Bronchial epithelial cell (primary cell): ENCODE measurements around the gene ANGEL1. TPM values are rescaled to one million over a fixed set of nuclear protein-coding genes. Genes with fewer than 3 reads are reported as not detected.

Source experiments
- DNase-seq: peaks from one replicate; pipeline ENCODE4 v3.0.0-alpha.2; 2010; ENCODE audit warnings: low read depth
- FAIRE-seq: peaks from 2 replicates; lab custom pipeline; 2011; peaks lifted over from hg19 to GRCh38; lab: Jason Lieb, UNC
- H3K27me3 ChIP-seq: 2 replicates; pipeline ENCODE4 v1.5.1; 2011; ENCODE audit warnings: low read length; ENCODE audit not compliant: control insufficient read depth, insufficient read depth
- H3K36me3 ChIP-seq: 2 replicates; pipeline ENCODE4 v1.5.1; 2011; ENCODE audit warnings: low read length; ENCODE audit not compliant: control insufficient read depth, insufficient read depth
- H3K4me3 ChIP-seq: 2 replicates; pipeline ENCODE4 v1.5.1; 2011; ENCODE audit warnings: mild to moderate bottlenecking, low read depth, low read length, control low read depth
- total RNA-seq: library from RNA; depleted of rRNA; stranded (reverse); fragments of >200 nt; gene quantifications from 2 replicates; pipeline ENCODE4 v1.2.1, GENCODE V29; 2014
- TF ChIP-seq, protein P1 (sequence below): IDR thresholded peaks from 2 replicates; pipeline ENCODE4 v1.5.1; 2011; ENCODE audit warnings: mild to moderate bottlenecking, moderate library complexity, low read length, control low read depth, inconsistent platforms; ENCODE audit not compliant: insufficient read depth, severe bottlenecking

The ANGEL1 gene, protein sequence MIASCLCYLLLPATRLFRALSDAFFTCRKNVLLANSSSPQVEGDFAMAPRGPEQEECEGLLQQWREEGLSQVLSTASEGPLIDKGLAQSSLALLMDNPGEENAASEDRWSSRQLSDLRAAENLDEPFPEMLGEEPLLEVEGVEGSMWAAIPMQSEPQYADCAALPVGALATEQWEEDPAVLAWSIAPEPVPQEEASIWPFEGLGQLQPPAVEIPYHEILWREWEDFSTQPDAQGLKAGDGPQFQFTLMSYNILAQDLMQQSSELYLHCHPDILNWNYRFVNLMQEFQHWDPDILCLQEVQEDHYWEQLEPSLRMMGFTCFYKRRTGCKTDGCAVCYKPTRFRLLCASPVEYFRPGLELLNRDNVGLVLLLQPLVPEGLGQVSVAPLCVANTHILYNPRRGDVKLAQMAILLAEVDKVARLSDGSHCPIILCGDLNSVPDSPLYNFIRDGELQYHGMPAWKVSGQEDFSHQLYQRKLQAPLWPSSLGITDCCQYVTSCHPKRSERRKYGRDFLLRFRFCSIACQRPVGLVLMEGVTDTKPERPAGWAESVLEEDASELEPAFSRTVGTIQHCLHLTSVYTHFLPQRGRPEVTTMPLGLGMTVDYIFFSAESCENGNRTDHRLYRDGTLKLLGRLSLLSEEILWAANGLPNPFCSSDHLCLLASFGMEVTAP
- 5.5 and 6.1 TPM in 2 replicates for total RNA-seq

DNA sequence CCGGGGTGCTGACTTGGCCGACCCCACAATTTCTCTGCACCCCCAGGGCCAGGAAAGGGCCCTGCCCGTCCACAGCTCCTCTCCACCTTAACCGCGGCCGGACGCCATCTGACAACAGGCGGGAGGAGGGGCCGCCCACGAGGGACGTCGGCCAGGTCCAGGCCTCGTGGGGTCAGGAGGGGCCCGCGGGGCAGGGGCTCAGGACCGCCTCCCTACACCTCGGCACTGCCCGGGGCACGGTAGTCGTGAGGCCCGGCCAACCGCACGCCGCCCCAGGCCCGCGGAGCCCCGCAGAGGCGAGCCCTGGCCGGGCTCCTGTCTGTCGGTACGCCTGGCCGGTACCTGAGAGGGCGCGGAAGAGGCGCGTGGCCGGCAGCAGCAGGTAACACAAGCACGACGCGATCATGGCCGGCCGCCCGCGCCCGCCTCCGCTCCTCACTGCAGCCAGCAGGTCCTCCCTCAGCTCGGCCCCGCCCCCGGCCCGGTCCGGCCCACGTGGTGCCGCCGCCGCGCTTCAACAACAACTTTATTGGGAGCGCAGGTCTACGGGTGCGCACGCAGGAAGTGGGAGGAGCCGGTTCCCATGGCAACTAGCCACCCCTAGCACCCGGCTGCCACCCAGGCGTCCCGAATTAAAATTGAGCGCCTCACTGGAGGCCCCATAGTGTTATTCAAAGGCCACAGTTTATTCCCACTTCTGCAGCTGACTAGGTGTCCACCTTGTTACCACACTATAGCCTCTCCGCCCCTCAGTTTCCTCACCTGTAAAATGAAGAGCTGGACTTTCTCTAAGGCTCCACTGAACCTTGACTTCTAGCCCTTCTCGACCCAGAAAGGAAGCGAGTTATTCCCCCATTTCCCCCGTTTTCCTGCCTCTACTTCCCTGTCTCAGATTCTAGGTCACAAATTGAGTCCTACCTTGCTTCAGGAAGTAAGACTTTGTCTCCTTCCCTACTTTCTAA, at the start of gene ANGEL1:
Gene ANGEL1, minus strand, starts transcription at position 461 of the 962 bp plus-strand sequence. Its CDS starts 55 bp downstream, at position 406.
- TF ChIP-seq, protein P1, sequence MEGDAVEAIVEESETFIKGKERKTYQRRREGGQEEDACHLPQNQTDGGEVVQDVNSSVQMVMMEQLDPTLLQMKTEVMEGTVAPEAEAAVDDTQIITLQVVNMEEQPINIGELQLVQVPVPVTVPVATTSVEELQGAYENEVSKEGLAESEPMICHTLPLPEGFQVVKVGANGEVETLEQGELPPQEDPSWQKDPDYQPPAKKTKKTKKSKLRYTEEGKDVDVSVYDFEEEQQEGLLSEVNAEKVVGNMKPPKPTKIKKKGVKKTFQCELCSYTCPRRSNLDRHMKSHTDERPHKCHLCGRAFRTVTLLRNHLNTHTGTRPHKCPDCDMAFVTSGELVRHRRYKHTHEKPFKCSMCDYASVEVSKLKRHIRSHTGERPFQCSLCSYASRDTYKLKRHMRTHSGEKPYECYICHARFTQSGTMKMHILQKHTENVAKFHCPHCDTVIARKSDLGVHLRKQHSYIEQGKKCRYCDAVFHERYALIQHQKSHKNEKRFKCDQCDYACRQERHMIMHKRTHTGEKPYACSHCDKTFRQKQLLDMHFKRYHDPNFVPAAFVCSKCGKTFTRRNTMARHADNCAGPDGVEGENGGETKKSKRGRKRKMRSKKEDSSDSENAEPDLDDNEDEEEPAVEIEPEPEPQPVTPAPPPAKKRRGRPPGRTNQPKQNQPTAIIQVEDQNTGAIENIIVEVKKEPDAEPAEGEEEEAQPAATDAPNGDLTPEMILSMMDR = no peak
- Histone ChIP-seq H3K27me3 (no peaks in the 10 kb centered on the region), H3K36me3 (peaks cover 7% of the 10 kb centered on the region), H3K4me3 (peak within 1 kb of the TSS; percentile 77)
- no peak for FAIRE-seq
- DNase-seq = peak; percentile 75

GRCh38 chr14:76861574-76862255, 49.0 kb upstream of the ANGEL1 start:
- FAIRE-seq (peak; percentile 52), DNase-seq (no peak)
- Histone ChIP-seq H3K27me3 (peaks cover 2% of the 10 kb centered on the region), H3K4me3 (no peak overlapping the region), H3K36me3 (no peaks in the 10 kb centered on the region)
- TF ChIP-seq, protein P1 = no peak

DNA sequence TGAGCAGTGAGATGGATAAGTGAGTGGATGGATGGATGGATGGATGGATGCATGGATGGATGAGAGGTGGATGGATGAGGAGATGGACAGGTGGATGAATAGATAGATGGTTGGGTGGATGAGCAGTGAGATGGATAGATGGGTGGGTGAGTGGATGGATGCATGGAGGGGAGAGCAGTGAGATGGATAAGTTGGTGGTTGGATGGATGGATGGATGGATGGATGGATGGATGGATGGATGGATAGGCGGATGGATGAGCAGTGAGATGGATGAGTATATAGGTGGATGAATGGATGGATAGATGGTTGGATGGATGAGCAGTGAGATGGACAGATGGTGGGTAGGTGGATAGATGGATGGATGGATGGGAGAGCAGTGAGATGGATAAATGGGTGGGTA, 44.1 kb upstream of the ANGEL1 start:
- Histone ChIP-seq H3K27me3 (peaks cover 4% of the 10 kb centered on the region), H3K4me3 (no peak overlapping the region), H3K36me3 (no peaks in the 10 kb centered on the region)
- DNase-seq = no peak
- TF ChIP-seq, protein P1 = no peak
- FAIRE-seq = no peak

DNA sequence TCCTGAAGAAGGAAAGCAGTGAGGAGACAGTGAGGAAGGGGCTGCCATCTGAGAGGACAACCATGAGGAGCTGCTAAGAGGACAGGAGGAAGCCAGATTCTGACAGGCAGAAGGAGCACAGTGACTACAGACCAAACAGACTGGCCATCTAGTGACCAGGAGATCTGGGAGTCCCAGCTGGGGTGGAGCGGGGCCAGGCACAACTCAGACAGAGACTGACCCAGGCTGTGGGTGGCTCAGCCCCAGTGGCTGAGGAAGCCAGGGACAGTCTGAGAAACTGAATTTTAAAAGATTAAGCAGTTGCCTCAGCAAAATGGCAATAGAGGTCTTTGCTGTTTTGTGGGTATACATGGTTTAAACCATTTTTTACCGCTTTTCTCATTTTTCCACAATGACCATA, 42.4 kb upstream of the ANGEL1 start:
- FAIRE-seq (no peak), DNase-seq (no peak)
- Histone ChIP-seq H3K27me3 (peaks cover 4% of the 10 kb centered on the region), H3K36me3 (no peaks in the 10 kb centered on the region), H3K4me3 (no peak overlapping the region)
- TF ChIP-seq, protein P1 = no peak

DNA sequence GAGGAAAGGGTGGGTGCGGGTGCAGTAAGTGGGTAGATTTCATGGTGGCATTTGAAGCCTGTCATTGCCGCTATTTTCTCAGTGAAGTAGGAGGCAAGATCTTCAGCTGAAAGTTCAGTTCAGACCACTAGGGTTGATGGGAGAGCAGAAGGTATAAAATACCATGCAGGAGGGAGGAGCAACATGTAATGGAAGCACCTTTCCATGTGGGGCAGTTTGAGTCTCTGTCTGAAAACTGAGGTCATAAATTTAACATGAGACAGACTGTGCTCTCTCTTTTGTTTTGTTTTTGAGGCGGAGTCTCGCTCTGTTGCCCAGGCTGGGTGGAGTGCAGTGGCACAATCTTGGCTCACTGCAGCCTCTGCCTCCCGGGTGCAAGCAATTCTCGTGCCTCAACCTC, 36.2 kb upstream of the ANGEL1 start:
- Histone ChIP-seq H3K36me3 (no peaks in the 10 kb centered on the region), H3K27me3 (no peaks in the 10 kb centered on the region), H3K4me3 (no peak overlapping the region)
- DNase-seq (no peak), FAIRE-seq (peak; percentile 7)
- TF ChIP-seq, protein P1 = no peak
